H1 (cell line): ENCODE results near the gene VPS54. TPM values are rescaled to one million over a fixed set of nuclear protein-coding genes. Genes with fewer than 3 reads are reported as not detected.

Experiments used
- CTCF ChIA-PET: fragments of 300-600 bp; sonication (Branson Sonifier 250); formaldehyde crosslinking; loops from one replicate; lab custom pipeline; 2021; ENCODE audit not compliant: partially characterized antibody; lab: Charles Lee
- POLR2A ChIA-PET: fragments of 300-600 bp; sonication (Branson Sonifier 250); formaldehyde crosslinking; loops from one replicate; lab custom pipeline; 2021; ENCODE audit warnings: inconsistent platforms; ENCODE audit not compliant: partially characterized antibody; lab: Charles Lee
- DNase-seq, 2 experiments: peaks; one replicate each; pipeline versions ENCODE4 v3.0.0 to v3.0.0-alpha.2; 2010 to 2022; ENCODE audit warnings: low spot score in 2 of 2, low read depth in 1 of 2, mixed read lengths in 1 of 2
- FAIRE-seq: peaks from 2 replicates; lab custom pipeline; 2011; peaks lifted over from hg19 to GRCh38; lab: Jason Lieb, UNC
- H2AFZ ChIP-seq: 2 replicates; pipeline ENCODE4 v1.8.1; 2012; ENCODE audit warnings: low read length, inconsistent platforms
- H2AK5ac ChIP-seq: 2 replicates; pipeline ENCODE4 v1.6.1; 2013; ENCODE audit warnings: low read depth, low read length
- H2BK120ac ChIP-seq: replicated peaks from 2 replicates; pipeline ENCODE3; 2013; ENCODE audit warnings: low read depth, low read length, inconsistent platforms
- H2BK12ac ChIP-seq: 2 replicates; pipeline ENCODE4 v1.6.1; 2013; ENCODE audit warnings: low read depth, low read length
- H2BK15ac ChIP-seq: 2 replicates; pipeline ENCODE4 v1.6.1; 2013; ENCODE audit warnings: low read length
- H2BK20ac ChIP-seq: 2 replicates; pipeline ENCODE4 v1.6.1; 2013; ENCODE audit warnings: low read length
- H2BK5ac ChIP-seq: 2 replicates; pipeline ENCODE4 v1.6.1; 2013; ENCODE audit warnings: low read depth, low read length
- H3K14ac ChIP-seq: 2 replicates; pipeline ENCODE4 v1.6.1; 2013; ENCODE audit warnings: inconsistent platforms; ENCODE audit not compliant: insufficient read length
- H3K18ac ChIP-seq: 2 replicates; pipeline ENCODE4 v1.6.1; 2013; ENCODE audit warnings: low read length; ENCODE audit errors: extremely low read depth
- H3K23ac ChIP-seq: 2 replicates; pipeline ENCODE4 v1.6.1; 2013; ENCODE audit warnings: inconsistent platforms; ENCODE audit not compliant: insufficient read length
- H3K23me2 ChIP-seq: 2 replicates; pipeline ENCODE4 v1.6.1; 2013; ENCODE audit warnings: low read depth, low read length
- H3K27ac ChIP-seq: 2 replicates; pipeline ENCODE4 v1.6.1; 2011; ENCODE audit warnings: low read depth, low read length, inconsistent platforms
- H3K27me3 ChIP-seq, 4 experiments: replicated peaks in 1 of 4; 1 replicate in 1 of 4; 2 replicates in 3 of 4; pipeline versions ENCODE4 v1.6.1 to v1.8.1; 2011 to 2013; ENCODE audit warnings: low read length in 3 of 4, mild to moderate bottlenecking in 3 of 4, inconsistent platforms in 2 of 4, mixed read lengths in 2 of 4, moderate library complexity in 1 of 4; ENCODE audit not compliant: control insufficient read depth in 3 of 4, insufficient read depth in 3 of 4; ENCODE audit errors: extremely low read depth in 1 of 4
- H3K36me3 ChIP-seq, 4 experiments: 2 replicates each; pipeline versions ENCODE4 v1.6.1 to v1.8.1; 2011 to 2013; ENCODE audit warnings: mild to moderate bottlenecking in 4 of 4, low read length in 3 of 4, moderate library complexity in 2 of 4, control low read depth in 1 of 4, inconsistent platforms in 1 of 4; ENCODE audit not compliant: insufficient read depth in 4 of 4, control insufficient read depth in 2 of 4
- H3K4ac ChIP-seq: replicated peaks from 2 replicates; pipeline ENCODE3; 2013; ENCODE audit warnings: low read length, low read depth, mixed read lengths, inconsistent platforms; ENCODE audit not compliant: insufficient read length
- H3K4me1 ChIP-seq, 4 experiments: replicated peaks in 1 of 4; 1 replicate in 1 of 4; 2 replicates in 3 of 4; pipeline versions ENCODE4 v1.6.1 to v1.8.1; 2011 to 2013; ENCODE audit warnings: low read length in 3 of 4, inconsistent platforms in 2 of 4, mixed read lengths in 1 of 4; ENCODE audit not compliant: insufficient read depth in 4 of 4, control insufficient read depth in 3 of 4
- H3K4me2 ChIP-seq, 2 experiments: 2 replicates each; pipeline versions ENCODE4 v1.6.1 to v1.8.1; 2011 to 2013; ENCODE audit warnings: low read depth in 2 of 2, low read length in 2 of 2, control low read depth in 1 of 2, inconsistent platforms in 1 of 2, mild to moderate bottlenecking in 1 of 2; ENCODE audit not compliant: insufficient read depth in 1 of 2
- H3K4me3 ChIP-seq, 4 experiments: fragments of 200-600, 300-600 bp in 1 of 4; sonication (generic), shearing (Covaris generic), sonication (Bioruptor Twin) in 1 of 4; 2 replicates each; pipeline versions ENCODE4 v1.5.1 to v1.8.1; 2011 to 2016; ENCODE audit warnings: low read length in 4 of 4, low read depth in 3 of 4, control low read depth in 2 of 4, inconsistent platforms in 2 of 4, mild to moderate bottlenecking in 2 of 4, mixed read lengths in 1 of 4, moderate library complexity in 1 of 4; ENCODE audit not compliant: insufficient read depth in 2 of 4; ENCODE audit errors: extremely low read depth in 1 of 4
- H3K56ac ChIP-seq: replicated peaks from 2 replicates; pipeline ENCODE3; 2013; ENCODE audit warnings: low read depth, mild to moderate bottlenecking, mixed read lengths, low read length, inconsistent platforms; ENCODE audit not compliant: insufficient read length
- H3K79me1 ChIP-seq: 2 replicates; pipeline ENCODE4 v1.6.1; 2013; ENCODE audit warnings: low read depth, low read length, control low read depth
- H3K79me2 ChIP-seq, 2 experiments: 2 replicates each; pipeline versions ENCODE4 v1.6.1 to v1.8.1; 2012 to 2013; ENCODE audit warnings: low read length in 2 of 2, mild to moderate bottlenecking in 2 of 2, inconsistent platforms in 1 of 2; ENCODE audit not compliant: insufficient read depth in 2 of 2, control insufficient read depth in 1 of 2
- H3K9ac ChIP-seq, 4 experiments: replicated peaks in 1 of 4; 1 replicate in 1 of 4; 2 replicates in 3 of 4; pipeline versions ENCODE4 v1.6.1 to v1.8.1; 2011 to 2013; ENCODE audit warnings: low read depth in 3 of 4, low read length in 3 of 4, control low read depth in 2 of 4, mild to moderate bottlenecking in 2 of 4, moderate library complexity in 2 of 4, inconsistent platforms in 1 of 4; ENCODE audit errors: extremely low read depth in 1 of 4
- H3K9me3 ChIP-seq, 2 experiments: 2 replicates each; pipeline versions ENCODE4 v1.6.1 to v1.8.1; 2012 to 2013; ENCODE audit warnings: mild to moderate bottlenecking in 2 of 2, moderate library complexity in 2 of 2, control low read depth in 1 of 2, inconsistent platforms in 1 of 2, low read depth in 1 of 2, low read length in 1 of 2, mixed read lengths in 1 of 2; ENCODE audit not compliant: insufficient read depth in 2 of 2
- H4K20me1 ChIP-seq, 2 experiments: replicated peaks in 1 of 2; 2 replicates each; pipeline versions ENCODE3 to v1.8.1; 2011 to 2013; ENCODE audit warnings: inconsistent platforms in 2 of 2, low read length in 2 of 2, mild to moderate bottlenecking in 1 of 2; ENCODE audit not compliant: insufficient read depth in 2 of 2, control insufficient read depth in 1 of 2
- H4K5ac ChIP-seq: 2 replicates; pipeline ENCODE4 v1.6.1; 2013; ENCODE audit warnings: low read length, low read depth, mixed read lengths, inconsistent platforms; ENCODE audit not compliant: insufficient read length
- H4K8ac ChIP-seq: 2 replicates; pipeline ENCODE4 v1.8.0; 2013; ENCODE audit warnings: mild to moderate bottlenecking, moderate library complexity, low read length, inconsistent platforms; ENCODE audit not compliant: insufficient read depth; ENCODE audit errors: extremely low read depth
- H4K91ac ChIP-seq: replicated peaks from 2 replicates; pipeline ENCODE3; 2013; ENCODE audit warnings: low read length, mixed read lengths, inconsistent platforms; ENCODE audit not compliant: insufficient read length
- ASH2L ChIP-seq: fragments of 200-600, 300-600 bp; sonication (generic); IDR thresholded peaks from one replicate; pipeline ENCODE4 v1.7.1; 2017; ENCODE audit warnings: low read length
- ATF3 ChIP-seq: IDR thresholded peaks from 2 replicates; pipeline ENCODE4 v1.6.1; 2011; ENCODE audit warnings: low read depth, mild to moderate bottlenecking, low read length; ENCODE audit not compliant: insufficient read depth
- CBX5 ChIP-seq: fragments of 300-800, 300-1000 bp; sonication (generic); IDR thresholded peaks from 2 replicates; pipeline ENCODE4 v1.7.1; 2016; ENCODE audit warnings: antibody characterized with exemption, low read length, low read depth
- CEBPB ChIP-seq: IDR thresholded peaks from 2 replicates; pipeline ENCODE4 v1.6.1; 2012; ENCODE audit warnings: low read depth, low read length
- SAP30 ChIP-seq: fragments of 300-600 bp; sonication (generic); IDR thresholded peaks from 2 replicates; pipeline ENCODE4 v1.7.1; 2012; ENCODE audit warnings: low read length, moderate library complexity, mild to moderate bottlenecking, inconsistent platforms; ENCODE audit not compliant: insufficient read depth, insufficient replicate concordance
- TAF1 ChIP-seq: IDR thresholded peaks from 2 replicates; pipeline ENCODE4 v1.6.1; 2011; ENCODE audit warnings: mild to moderate bottlenecking, low read depth, low read length
- YY1 ChIP-seq: IDR thresholded peaks from 2 replicates; pipeline ENCODE4 v1.6.1; 2011; ENCODE audit warnings: low read depth, mild to moderate bottlenecking, low read length
- WGBS, 2 experiments: shearing (Covaris generic) in 1 of 2; methylation state at CpG; one replicate each; pipeline versions ENCODE4 v1.1.6 to v1.1.7; 2013 to 2015; ENCODE audit warnings: low lambda C conversion rate in 2 of 2, mixed read lengths in 2 of 2, inconsistent platforms in 1 of 2, low coverage in 1 of 2, missing lambda C conversion rate in 1 of 2; ENCODE audit not compliant: insufficient replicate concordance in 2 of 2, insufficient coverage in 1 of 2, insufficient read length in 1 of 2; ENCODE audit errors: extremely low coverage in 1 of 2, missing lambda C conversion rate in 1 of 2; 5-methylcytosine and 5-hydroxymethylcytosine counted together
- polyA plus RNA-seq, 7 experiments: library from polyadenylated mRNA; depleted of rRNA in 3 of 7; stranded (reverse) in 5 of 7; unstranded in 2 of 7; fragments of >200 nt in 5 of 7; fragments of 200-250 nt in 2 of 7; gene quantifications; 1 replicate in 5 of 7; 2 replicates in 1 of 7; 4 replicates in 1 of 7; pipeline versions ENCODE4 v1.2.1 to v1.2.3, GENCODE V29; 2011 to 2013; ENCODE audit warnings: missing spikeins in 2 of 7, mixed read lengths in 2 of 7
- total RNA-seq: library from RNA; stranded (reverse); fragmentation: NEBNext Ultra II Directional; extraction: Animal tissue kit (Norgen Biotek cat#: 25700); gene quantifications from 2 replicates; pipeline ENCODE4 v1.2.1, GENCODE V29; 2021

Gene VPS54
- total and polyA plus RNA-seq, 2 of the 8 experiments (the other 6 are each of a cell fraction or from before 2014, with no cell fraction given): 3.6 to 13.2 TPM

- Histone ChIP-seq H3K4me1 (peaks cover 0 to 22% (median 7%) of the 10 kb centered on the region in 4 experiments; a peak in 4 of 7 replicates), H2BK120ac (no peak overlapping the region), H2AK5ac (no peak overlapping the region), H3K56ac (no peak overlapping the region), H3K9me3 (no peaks in the 10 kb centered on the region), H3K36me3 (peaks cover 12 to 95% (median 57%) of the 10 kb centered on the region in 4 experiments), H4K20me1 (peaks cover 16 to 30% of the 10 kb centered on the region in 2 experiments), H3K4me3 (no peak overlapping the region), H2BK5ac (no peak overlapping the region; the same call in 1 of the 2 replicates), H3K23ac (no peak overlapping the region), H2AFZ (no peak overlapping the region), H4K8ac (no peak overlapping the region), H3K27ac (no peak overlapping the region), H2BK15ac (no peak overlapping the region), H3K4me2 (no peak overlapping the region; a peak in 1 of 4 replicates), H2BK12ac (no peak overlapping the region), H3K9ac (no peak overlapping the region), H3K14ac (no peak overlapping the region), H3K27me3 (no peaks in the 10 kb centered on the region), H4K91ac (no peak overlapping the region), H3K18ac (no peak overlapping the region), H2BK20ac (no peak overlapping the region), H3K79me2 (peaks cover 4 to 98% of the 10 kb centered on the region in 2 experiments; a peak in 3 of 4 replicates), H4K5ac (no peak overlapping the region), H3K79me1 (peaks cover 9% of the 10 kb centered on the region), H3K23me2 (no peaks in the 10 kb centered on the region), H3K4ac (no peak overlapping the region)
- 81% methylated on average over 2 of the region's 2 CpGs; no CpG with 5 or more reads in 1 of the 2 experiments for WGBS, 2 experiments
- FAIRE-seq: no peak
- TF ChIP-seq SAP30: no peak
- TF ChIP-seq CEBPB: no peak
- no peak for TF ChIP-seq YY1
- no peak for TF ChIP-seq TAF1
- no peak for TF ChIP-seq ATF3
- TF ChIP-seq ASH2L: no peak
- no peak for TF ChIP-seq CBX5
- no peak for DNase-seq
- ChIA-PET POLR2A (interaction anchor here (0.6 to 5.0 kb wide), 8 partner anchors 8 to 605 kb away, joined by 3 to 47 read pairs (median 4); partner anchors contain the start of gene UGP2), CTCF (interaction anchor here (1.1 to 2.9 kb wide), 3 partner anchors 10 to 167 kb away, joined by 3 to 12 read pairs (median 5); no protein-coding TSS in a partner anchor)
Measured at GRCh38 chr2:63866009-63866709, 153.1 kb downstream of the VPS54 start.
